AG09309 (cell line): ENCODE measurements around the gene LYZL4.

Experiments used
- DNase-seq: peaks from one replicate; pipeline ENCODE4 v3.0.0-alpha.2; 2010; ENCODE audit warnings: low read depth
- H3K4me3 ChIP-seq: 2 replicates; pipeline ENCODE4 v1.5.1; 2011; ENCODE audit warnings: mild to moderate bottlenecking, low read depth, low read length, moderate library complexity; ENCODE audit not compliant: control insufficient read depth
- CTCF ChIP-seq: IDR thresholded peaks from 2 replicates; pipeline ENCODE4 v1.5.1; 2011; ENCODE audit warnings: mild to moderate bottlenecking, low read depth, low read length, inconsistent platforms; ENCODE audit not compliant: insufficient read depth, control insufficient read depth; ENCODE audit errors: missing control alignments

Gene LYZL4

DNA sequence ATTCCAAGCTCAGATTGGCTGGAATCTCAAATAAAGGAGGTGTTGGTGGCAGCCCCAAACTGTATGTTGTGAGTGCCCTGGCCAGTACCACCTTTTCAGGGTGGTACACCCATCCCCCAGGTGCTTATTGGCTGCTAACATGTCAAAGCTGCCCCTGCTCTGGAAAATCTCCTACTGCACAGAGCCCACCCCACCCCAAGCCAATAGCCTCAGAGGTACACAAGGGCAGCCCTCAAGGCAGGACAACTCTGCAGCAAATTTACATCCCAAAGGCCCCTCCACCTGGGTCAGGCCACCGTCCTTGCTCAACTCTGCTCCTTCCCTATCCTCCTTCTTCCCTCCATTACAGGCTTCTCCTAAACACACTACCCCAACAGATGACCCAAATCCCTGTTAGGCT lies 37.1 kb upstream of the LYZL4 start:
- no peak overlapping the region for H3K4me3 ChIP-seq
- no peak for TF ChIP-seq CTCF
- no peak for DNase-seq

DNA sequence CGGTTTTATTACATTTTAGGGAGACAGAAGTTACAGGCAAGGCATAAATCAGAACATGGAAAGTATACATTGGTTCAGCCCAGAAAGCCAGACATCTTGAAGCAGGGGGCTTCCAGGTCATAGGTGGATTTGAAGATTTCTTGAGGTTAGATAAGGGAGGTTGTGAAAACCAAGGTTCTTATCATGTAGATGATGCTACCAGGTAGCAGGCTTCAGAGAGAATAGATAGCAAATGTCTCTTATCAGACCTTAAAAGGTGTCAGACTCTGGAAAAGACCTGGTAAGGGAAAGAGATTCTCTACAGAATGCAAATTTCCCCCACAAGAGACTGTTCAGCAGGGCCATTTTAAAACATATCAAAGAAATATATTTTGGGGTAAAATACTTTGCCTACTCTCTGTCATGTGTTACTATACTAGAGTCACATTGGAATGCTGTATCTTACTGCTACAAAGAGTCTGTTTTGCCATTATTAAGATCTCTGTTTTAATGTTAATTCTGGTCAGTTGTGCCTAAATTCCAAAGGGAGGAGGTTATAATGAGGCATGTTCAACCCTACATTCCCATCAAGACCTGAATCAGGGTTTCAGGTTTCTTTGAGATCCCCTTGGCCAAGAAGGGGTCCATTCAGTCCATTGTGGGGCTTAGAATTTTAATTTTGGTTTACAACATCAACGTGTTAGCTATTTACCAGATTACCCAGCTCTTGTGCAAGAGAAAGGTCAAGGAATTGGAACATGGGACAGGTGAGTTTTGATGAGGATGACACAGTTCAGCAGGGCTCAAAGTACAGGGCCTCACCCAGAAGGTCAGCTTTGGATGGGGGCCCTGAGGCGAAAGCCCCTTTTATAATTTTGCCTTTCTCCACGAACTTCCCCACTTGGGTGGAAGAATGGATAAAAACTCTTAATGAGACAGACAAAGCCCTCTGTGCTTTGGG lies 36.0 kb upstream of the LYZL4 start:
- no peak for DNase-seq
- H3K4me3 ChIP-seq, result no peak overlapping the region
- TF ChIP-seq CTCF, result no peak

DNA sequence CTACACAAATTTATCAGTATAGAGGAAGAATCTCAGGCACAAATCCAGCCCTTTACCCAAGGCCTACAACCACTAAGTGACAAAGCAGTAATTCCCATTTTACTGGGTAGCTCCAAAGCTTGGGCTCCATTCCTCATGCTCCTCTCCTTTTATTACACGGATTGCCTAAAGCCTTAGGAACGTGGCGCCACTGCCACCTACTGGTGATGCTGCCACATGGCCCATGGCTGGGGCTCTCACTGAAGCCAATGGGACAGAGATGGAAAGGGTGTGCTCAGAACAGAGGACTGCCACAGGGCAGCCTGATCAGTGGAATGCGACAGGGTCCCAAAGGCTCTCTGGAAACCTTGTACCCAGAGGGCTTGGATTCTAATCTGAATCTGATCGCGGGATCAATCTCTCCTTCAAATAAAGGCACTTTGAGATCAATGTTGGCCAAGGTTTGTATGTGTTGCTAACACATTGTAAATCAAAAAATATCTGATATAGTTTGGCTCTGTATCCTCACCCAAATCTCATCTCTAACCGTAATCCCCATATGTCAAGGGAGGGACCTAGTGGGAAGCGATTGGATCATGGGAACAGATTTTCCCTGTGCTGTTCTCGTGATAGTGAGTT lies 33.5 kb upstream of the LYZL4 start:
- no peak overlapping the region for H3K4me3 ChIP-seq
- TF ChIP-seq CTCF, result peak; percentile 99
- DNase-seq, result peak; percentile 34

- no peak overlapping the region for H3K4me3 ChIP-seq
- DNase-seq, result no peak
- TF ChIP-seq CTCF, result no peak
These were observed 32.9 kb upstream of the LYZL4 start for GRCh38 chr3:42443292-42443691.

- no peak overlapping the region for H3K4me3 ChIP-seq
- peak; percentile 26 for TF ChIP-seq CTCF
- DNase-seq, result no peak
These were observed 32.2 kb upstream of the LYZL4 start for GRCh38 chr3:42442640-42443039.

GRCh38 chr3:42441791-42442190 lies 31.4 kb upstream of the LYZL4 start:
- DNase-seq, result no peak
- TF ChIP-seq CTCF, result no peak
- H3K4me3 ChIP-seq, result no peak overlapping the region

DNA sequence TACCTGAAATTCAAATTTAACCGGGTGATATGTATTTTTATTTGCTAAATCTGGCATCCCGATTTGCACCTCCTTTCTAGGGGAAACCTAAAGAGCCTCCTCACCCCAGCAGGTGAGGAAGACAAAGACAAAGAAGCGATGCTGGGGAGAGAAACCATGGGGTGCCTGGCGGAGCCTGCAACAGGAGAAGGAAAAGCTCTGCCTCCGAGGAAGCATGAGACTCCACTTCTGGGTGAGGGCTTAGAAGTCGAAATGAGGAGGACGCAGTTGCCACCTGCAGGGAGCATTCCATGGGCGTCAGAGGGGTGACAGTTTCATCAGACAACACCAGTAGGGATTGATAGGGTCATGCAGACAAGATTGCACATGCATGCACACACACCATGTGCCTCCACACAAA lies 30.5 kb upstream of the LYZL4 start:
- DNase-seq, result no peak
- TF ChIP-seq CTCF, result no peak
- no peak overlapping the region for H3K4me3 ChIP-seq
